Measurements from ENCODE around the gene PARVB.

DNA sequence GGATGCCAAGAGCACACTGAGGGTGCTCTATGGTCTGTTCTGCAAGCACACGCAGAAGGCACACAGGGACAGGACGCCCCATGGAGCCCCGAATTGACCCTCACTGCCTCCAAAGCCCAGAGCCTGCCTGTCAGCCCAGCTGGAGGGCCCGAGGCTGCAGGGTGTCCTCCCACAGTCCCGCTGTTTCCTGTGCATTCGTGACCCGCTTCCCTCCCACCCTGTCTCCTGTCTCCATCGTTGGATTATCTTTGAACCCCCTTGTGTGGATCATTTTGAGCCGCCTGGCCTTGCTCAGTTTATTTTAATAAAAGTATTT is 182.2 kb downstream of the PARVB start:
- TF ChIP-seq, protein P1, sequence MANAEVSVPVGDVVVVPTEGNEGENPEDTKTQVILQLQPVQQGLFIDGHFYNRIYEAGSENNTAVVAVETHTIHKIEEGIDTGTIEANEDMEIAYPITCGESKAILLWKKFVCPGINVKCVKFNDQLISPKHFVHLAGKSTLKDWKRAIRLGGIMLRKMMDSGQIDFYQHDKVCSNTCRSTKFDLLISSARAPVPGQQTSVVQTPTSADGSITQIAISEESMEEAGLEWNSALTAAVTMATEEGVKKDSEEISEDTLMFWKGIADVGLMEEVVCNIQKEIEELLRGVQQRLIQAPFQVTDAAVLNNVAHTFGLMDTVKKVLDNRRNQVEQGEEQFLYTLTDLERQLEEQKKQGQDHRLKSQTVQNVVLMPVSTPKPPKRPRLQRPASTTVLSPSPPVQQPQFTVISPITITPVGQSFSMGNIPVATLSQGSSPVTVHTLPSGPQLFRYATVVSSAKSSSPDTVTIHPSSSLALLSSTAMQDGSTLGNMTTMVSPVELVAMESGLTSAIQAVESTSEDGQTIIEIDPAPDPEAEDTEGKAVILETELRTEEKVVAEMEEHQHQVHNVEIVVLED (CRISPR knock-in tag; IDR thresholded peaks at IDR 0.05) = no peak
- no peak for TF ChIP-seq ZBTB1 (CRISPR knock-in tag; IDR thresholded peaks at IDR 0.05; ENCODE audit: borderline replicate concordance, low read depth)
